ENCODE measurements around the gene TCERG1. TPM values are rescaled to one million over a fixed set of nuclear protein-coding genes. Genes with fewer than 3 reads are reported as not detected.
A peak's percentile ranks its signal among the peaks of the same experiment; 100 is the strongest.

The TCERG1 gene
- polyA plus RNA-seq (2012; ENCODE audit: low read depth, missing spikeins), result 36.9 TPM

DNA sequence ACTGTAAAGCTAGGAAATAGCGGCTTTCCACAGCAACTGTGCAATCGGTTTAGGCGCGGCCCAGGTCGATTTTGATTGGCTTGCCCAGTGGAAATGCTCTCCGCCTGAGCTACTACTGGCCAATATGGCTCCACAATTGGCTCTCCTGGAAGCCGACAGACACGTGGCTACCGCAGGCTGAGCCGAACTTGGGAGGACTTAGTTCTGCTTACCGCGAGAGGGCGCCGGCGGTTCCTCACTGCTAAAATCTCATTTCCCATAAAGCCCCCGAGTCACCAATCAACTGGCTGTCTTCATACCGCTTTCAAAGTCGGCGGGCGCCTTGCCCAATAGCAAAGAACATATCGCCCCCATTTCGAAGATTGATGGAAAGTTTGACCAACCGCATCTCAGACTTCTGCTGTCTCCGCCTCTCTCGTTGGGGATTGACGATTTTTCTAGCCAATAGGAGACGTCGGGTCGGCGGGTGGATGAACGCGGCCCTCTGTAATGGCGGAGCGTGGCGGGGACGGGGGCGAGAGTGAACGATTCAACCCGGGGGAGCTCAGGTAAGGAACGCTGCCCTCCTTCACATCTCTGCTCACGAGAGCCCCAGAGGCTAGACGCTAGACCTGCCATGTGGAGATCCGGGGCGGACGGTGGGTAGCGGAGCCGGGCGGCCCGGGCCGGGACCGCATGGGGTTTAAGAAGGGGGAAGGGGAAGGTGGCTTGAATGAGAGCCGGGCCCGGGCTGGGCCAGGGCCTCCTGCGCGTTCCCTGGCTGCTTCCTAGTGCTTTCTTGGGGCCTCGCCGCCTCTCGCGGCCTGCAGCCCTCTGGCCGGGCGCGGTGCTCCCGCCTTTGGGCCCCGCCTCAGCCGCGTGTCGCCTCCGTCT is at the start of gene TCERG1:
Gene TCERG1, plus strand, starts transcription at position 473 of the 873 bp plus-strand sequence. Its CDS starts 17 bp downstream, at position 490.
- DNase-seq (ENCODE audit: insufficient read length, low spot score), result peak; percentile 62
- FAIRE-seq, result peak; percentile 92
- peak; percentile 88 for TF ChIP-seq POLR2AphosphoS5 (IDR thresholded peaks at IDR 0.05; ENCODE audit: low read depth, low read length)
- peak; percentile 47 for TF ChIP-seq SPI1 (IDR thresholded peaks at IDR 0.05; ENCODE audit: low read depth, low read length)
- peak; percentile 80 for TF ChIP-seq POLR2A (IDR thresholded peaks at IDR 0.05; ENCODE audit: low read depth, low read length)
- peak; percentile 90 for TF ChIP-seq TAF1 (IDR thresholded peaks at IDR 0.05; ENCODE audit: low read depth, low read length)
- TF ChIP-seq PAX5 (IDR thresholded peaks at IDR 0.05; ENCODE audit: insufficient read depth, low read length, severe bottlenecking), result no peak
- no peak; the same call in 1 of the 2 replicates for TF ChIP-seq POU2F2 (IDR thresholded peaks at IDR 0.05; ENCODE audit: low read depth, low read length)

DNA sequence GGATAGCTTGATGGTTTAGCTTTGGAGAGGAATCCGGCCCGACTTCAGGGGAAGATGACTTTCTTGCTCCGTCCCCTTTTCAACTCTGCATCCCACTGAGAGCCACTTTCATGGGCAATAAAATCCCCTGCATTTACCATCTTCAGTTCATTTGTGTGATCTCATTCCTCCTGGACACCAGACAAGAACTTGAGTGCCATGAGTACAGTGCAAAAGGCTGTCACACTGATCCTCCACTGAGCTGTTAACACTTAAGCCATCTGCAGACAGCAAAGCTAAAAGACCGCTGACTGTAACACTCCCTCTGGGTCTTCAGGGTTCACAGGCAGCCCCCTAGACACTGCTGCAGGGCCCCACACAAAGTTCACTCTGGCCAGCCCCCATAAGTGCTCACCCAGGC is 48.3 kb upstream of the TCERG1 start:
- FAIRE-seq (no peak), DNase-seq (ENCODE audit: insufficient read length, low spot score) (no peak)
- TF ChIP-seq SPI1 (IDR thresholded peaks at IDR 0.05; ENCODE audit: low read depth, low read length) (no peak), PAX5 (IDR thresholded peaks at IDR 0.05; ENCODE audit: insufficient read depth, low read length, severe bottlenecking) (no peak), POLR2A (IDR thresholded peaks at IDR 0.05; ENCODE audit: low read depth, low read length) (no peak), POLR2AphosphoS5 (IDR thresholded peaks at IDR 0.05; ENCODE audit: low read depth, low read length) (no peak), POU2F2 (IDR thresholded peaks at IDR 0.05; ENCODE audit: low read depth, low read length) (no peak), TAF1 (IDR thresholded peaks at IDR 0.05; ENCODE audit: low read depth, low read length) (no peak)

DNA sequence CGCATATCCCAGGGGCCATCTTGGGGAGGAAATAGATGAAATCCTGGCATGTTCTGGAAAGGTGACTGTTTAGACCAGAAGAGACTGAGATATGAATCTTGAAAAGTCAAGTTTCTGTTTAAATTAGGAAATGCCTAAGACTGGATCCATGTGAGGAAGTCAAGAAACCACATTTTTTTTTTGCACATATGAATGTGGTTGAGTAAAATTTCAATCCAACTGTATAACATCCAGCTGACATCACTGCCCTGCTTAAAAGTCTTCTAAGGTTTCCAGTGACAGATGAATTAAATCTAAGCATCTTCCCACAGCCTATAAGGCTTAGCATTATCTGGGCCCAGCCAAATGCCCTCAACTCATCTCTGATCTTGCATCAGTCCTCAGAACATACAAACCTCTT is 47.7 kb upstream of the TCERG1 start:
- no peak for DNase-seq (ENCODE audit: insufficient read length, low spot score)
- TF ChIP-seq POU2F2 (IDR thresholded peaks at IDR 0.05; ENCODE audit: low read depth, low read length) (no peak), POLR2A (IDR thresholded peaks at IDR 0.05; ENCODE audit: low read depth, low read length) (no peak), TAF1 (IDR thresholded peaks at IDR 0.05; ENCODE audit: low read depth, low read length) (no peak), PAX5 (IDR thresholded peaks at IDR 0.05; ENCODE audit: insufficient read depth, low read length, severe bottlenecking) (no peak), POLR2AphosphoS5 (IDR thresholded peaks at IDR 0.05; ENCODE audit: low read depth, low read length) (no peak), SPI1 (IDR thresholded peaks at IDR 0.05; ENCODE audit: low read depth, low read length) (no peak)
- no peak for FAIRE-seq

DNA sequence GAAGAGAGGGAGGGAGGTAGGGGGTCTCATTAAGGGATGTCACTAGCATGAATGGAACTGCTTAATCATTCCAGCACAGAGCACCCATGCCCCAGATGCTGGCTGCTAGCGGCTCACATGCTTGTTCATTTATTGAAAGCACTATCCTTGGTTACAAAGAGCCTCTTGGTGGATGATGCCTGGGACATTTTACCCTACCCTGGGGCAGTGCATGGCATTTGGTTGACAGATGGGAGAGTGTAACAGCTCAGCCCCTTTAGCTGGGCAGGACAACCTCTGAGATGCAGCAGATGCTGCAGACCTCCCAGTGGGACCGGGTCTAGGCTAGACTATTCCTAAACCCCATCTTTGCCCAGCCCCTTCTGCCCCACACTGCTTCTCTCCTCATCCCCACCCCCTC is 46.9 kb upstream of the TCERG1 start:
- FAIRE-seq (no peak), DNase-seq (ENCODE audit: insufficient read length, low spot score) (no peak)
- TF ChIP-seq SPI1 (IDR thresholded peaks at IDR 0.05; ENCODE audit: low read depth, low read length) (no peak), POLR2A (IDR thresholded peaks at IDR 0.05; ENCODE audit: low read depth, low read length) (no peak), POU2F2 (IDR thresholded peaks at IDR 0.05; ENCODE audit: low read depth, low read length) (no peak), TAF1 (IDR thresholded peaks at IDR 0.05; ENCODE audit: low read depth, low read length) (no peak), POLR2AphosphoS5 (IDR thresholded peaks at IDR 0.05; ENCODE audit: low read depth, low read length) (no peak), PAX5 (IDR thresholded peaks at IDR 0.05; ENCODE audit: insufficient read depth, low read length, severe bottlenecking) (no peak)

DNA sequence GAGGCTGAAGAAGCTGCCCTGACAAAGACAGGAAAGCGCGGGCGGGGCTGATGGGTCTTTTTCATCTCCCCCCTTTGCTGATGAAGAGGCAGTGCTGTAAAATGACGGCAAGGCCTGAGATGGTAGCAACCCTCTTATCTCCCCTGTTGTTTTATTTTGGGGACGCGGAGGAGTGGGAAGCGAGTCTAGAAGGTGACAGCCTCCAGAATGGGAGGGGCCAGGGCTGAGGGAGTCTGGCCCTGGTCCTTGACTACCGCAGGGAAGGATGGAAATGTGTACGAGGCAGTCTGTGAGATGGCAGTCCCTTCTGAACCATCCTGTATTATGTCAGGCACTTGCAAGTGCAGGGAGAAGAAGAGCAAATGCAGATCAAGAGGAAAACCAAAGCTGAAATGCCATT is 46.1 kb upstream of the TCERG1 start:
- FAIRE-seq, result no peak
- no peak for DNase-seq (ENCODE audit: insufficient read length, low spot score)
- TF ChIP-seq PAX5 (IDR thresholded peaks at IDR 0.05; ENCODE audit: insufficient read depth, low read length, severe bottlenecking) (no peak), POU2F2 (IDR thresholded peaks at IDR 0.05; ENCODE audit: low read depth, low read length) (no peak), SPI1 (IDR thresholded peaks at IDR 0.05; ENCODE audit: low read depth, low read length) (no peak), POLR2AphosphoS5 (IDR thresholded peaks at IDR 0.05; ENCODE audit: low read depth, low read length) (no peak), POLR2A (IDR thresholded peaks at IDR 0.05; ENCODE audit: low read depth, low read length) (no peak)

DNA sequence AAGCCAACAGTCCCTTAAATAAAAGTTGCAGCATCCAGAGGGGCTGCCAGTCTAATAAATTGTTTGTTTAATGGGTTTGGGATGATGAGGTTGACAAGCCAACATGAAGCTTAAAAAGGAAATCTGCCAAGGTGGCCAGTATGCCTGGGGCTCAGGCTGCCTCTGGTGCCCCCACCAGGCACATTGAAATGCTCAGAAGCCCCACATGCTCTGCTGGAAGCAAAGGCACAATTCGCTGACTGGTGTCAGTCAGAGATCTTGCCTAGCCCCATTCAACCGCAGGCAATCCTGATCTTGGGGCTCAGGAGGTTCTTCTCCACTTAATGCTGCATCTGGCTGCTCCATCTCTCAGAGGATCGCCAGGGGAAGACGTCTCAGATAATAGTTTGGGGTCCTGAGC is 44.2 kb upstream of the TCERG1 start:
- FAIRE-seq (no peak), DNase-seq (ENCODE audit: insufficient read length, low spot score) (no peak)
- no peak for TF ChIP-seq POU2F2 (IDR thresholded peaks at IDR 0.05; ENCODE audit: low read depth, low read length)

DNA sequence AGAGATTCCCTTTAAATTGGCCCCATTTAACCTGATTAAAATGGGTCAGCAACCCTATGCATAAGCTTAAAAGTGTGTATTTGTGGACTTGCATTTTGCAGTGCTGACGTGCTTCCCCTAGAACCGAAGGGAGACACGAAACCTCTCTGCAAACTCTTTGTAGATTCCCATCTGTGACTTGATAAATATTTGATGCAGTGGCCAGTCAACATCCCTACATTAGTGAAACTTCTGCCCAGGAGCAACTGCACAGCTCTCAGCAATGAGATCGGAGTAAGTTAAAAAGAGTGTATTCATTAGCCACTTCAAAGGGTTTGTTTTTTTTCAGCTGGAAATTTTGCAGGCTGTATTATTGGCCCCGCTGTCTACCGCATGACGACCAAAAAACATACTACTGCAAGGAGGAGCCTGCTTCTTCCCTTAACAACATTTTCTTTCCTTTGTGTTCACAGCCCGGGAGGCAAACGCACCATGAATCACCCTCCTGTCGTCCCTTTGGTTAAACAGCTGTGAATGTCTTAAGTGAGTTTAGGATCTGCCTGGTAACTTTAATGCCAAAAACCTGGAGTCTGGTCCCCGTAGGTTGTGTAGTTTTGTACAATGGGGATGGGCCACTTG is 38.0 kb upstream of the TCERG1 start:
- FAIRE-seq (no peak), DNase-seq (ENCODE audit: insufficient read length, low spot score) (no peak)

DNA sequence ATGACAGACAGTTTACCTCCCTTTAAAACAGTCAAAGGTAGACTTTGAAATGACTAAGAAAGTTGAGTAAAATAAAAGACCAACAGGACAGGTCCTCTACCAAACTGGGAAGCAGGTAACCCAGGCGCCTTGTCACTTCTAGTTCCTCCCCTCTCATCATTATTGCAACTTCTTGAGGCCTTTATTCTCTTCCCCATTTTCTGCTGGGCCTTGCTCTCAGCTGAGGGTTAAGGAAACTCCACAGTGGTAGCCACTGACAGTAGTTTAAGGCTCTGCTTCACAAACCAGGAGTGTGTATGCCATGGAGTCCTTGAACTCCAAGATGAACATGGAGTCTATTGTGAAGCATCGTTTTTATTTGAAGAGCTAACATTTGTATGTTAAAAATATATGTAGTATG is 36.9 kb upstream of the TCERG1 start:
- no peak for FAIRE-seq
- no peak for DNase-seq (ENCODE audit: insufficient read length, low spot score)
- TF ChIP-seq PAX5 (IDR thresholded peaks at IDR 0.05; ENCODE audit: insufficient read depth, low read length, severe bottlenecking) (no peak), POLR2A (IDR thresholded peaks at IDR 0.05; ENCODE audit: low read depth, low read length) (no peak), TAF1 (IDR thresholded peaks at IDR 0.05; ENCODE audit: low read depth, low read length) (no peak), POU2F2 (IDR thresholded peaks at IDR 0.05; ENCODE audit: low read depth, low read length) (no peak), POLR2AphosphoS5 (IDR thresholded peaks at IDR 0.05; ENCODE audit: low read depth, low read length) (no peak), SPI1 (IDR thresholded peaks at IDR 0.05; ENCODE audit: low read depth, low read length) (no peak)

More for the DNA sequence above, 38.0 kb upstream of the TCERG1 start:
- TF ChIP-seq SPI1 (IDR thresholded peaks at IDR 0.05; ENCODE audit: low read depth, low read length), result no peak

DNA sequence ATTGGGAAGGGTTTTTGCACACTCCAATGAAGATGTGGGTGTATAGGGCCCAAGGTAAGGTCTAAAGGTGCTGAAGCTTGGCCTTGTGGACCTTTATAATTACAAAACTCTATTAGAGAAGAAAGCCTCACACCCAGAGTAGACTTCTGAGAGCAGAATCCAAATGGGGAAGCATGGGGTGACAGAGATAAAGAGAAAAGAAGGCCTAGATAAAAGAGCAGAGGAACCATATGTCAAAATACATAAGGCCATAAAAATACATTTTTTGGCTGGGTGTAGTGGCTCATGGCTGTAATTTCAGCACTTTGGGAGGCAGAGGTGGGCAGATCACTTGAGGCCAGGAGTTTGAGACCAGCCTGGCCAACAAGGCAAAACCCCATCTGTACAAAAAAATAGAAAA is 27.4 kb upstream of the TCERG1 start:
- FAIRE-seq (no peak), DNase-seq (ENCODE audit: insufficient read length, low spot score) (no peak)
- TF ChIP-seq PAX5 (IDR thresholded peaks at IDR 0.05; ENCODE audit: insufficient read depth, low read length, severe bottlenecking) (no peak), POLR2AphosphoS5 (IDR thresholded peaks at IDR 0.05; ENCODE audit: low read depth, low read length) (no peak), POLR2A (IDR thresholded peaks at IDR 0.05; ENCODE audit: low read depth, low read length) (no peak), TAF1 (IDR thresholded peaks at IDR 0.05; ENCODE audit: low read depth, low read length) (no peak), POU2F2 (IDR thresholded peaks at IDR 0.05; ENCODE audit: low read depth, low read length) (no peak), SPI1 (IDR thresholded peaks at IDR 0.05; ENCODE audit: low read depth, low read length) (no peak)

DNA sequence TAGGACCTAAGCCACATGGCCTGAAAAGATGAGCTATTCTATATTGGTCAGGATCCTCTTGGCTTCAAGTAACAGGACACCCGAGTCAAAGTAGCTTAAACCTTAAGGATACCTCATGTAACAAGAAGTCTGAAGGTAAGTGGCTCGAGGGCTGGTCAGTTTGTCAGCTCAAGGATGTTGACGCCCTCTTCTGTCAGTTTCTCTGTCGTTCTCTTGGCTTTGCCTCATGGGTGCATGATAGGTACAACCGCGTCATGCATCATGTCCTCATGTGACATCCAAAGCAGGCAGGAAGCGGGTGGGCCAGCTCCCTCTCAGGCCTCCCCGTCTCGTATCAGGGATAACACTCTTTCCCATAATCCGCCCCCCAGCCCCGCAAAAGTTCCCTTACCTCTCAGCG is 22.1 kb upstream of the TCERG1 start:
- DNase-seq (ENCODE audit: insufficient read length, low spot score) (no peak), FAIRE-seq (no peak)
- TF ChIP-seq POU2F2 (IDR thresholded peaks at IDR 0.05; ENCODE audit: low read depth, low read length) (no peak), PAX5 (IDR thresholded peaks at IDR 0.05; ENCODE audit: insufficient read depth, low read length, severe bottlenecking) (no peak), TAF1 (IDR thresholded peaks at IDR 0.05; ENCODE audit: low read depth, low read length) (no peak), SPI1 (IDR thresholded peaks at IDR 0.05; ENCODE audit: low read depth, low read length) (no peak), POLR2AphosphoS5 (IDR thresholded peaks at IDR 0.05; ENCODE audit: low read depth, low read length) (no peak), POLR2A (IDR thresholded peaks at IDR 0.05; ENCODE audit: low read depth, low read length) (no peak)
